ENCODE data around the gene COL5A2. TPM values are rescaled to one million over a fixed set of nuclear protein-coding genes. Genes with fewer than 3 reads are reported as not detected.

The COL5A2 gene
- total RNA-seq, 1 experiment from 2014 or later: 0.67 TPM

- H3K4me3 ChIP-seq (ENCODE audit: low read length): no peak overlapping the region
- no peak overlapping the region for H3K4me2 ChIP-seq (ENCODE audit: low read depth, low read length, poor library complexity, severe bottlenecking)
- no peak overlapping the region for H3K9ac ChIP-seq (ENCODE audit: low read length)
Observed at GRCh38 chr2:189083606-189084005, 96.0 kb downstream of the COL5A2 start.

GRCh38 chr2:189083106-189083505, 96.5 kb downstream of the COL5A2 start:
- Histone ChIP-seq H3K9ac (ENCODE audit: low read length) (no peak overlapping the region), H3K9me2 (replicated peaks; ENCODE audit: insufficient read depth, low read length) (0 out of 2 replicates have a peak, but pooled peaks cover 3% of the 10 kb centered on the region), H3K9me3 (ENCODE audit: low read length) (no peaks in the 10 kb centered on the region), H3K27ac (ENCODE audit: low read length) (no peak overlapping the region), H3K4me2 (ENCODE audit: low read depth, low read length, poor library complexity, severe bottlenecking) (no peak overlapping the region), H3K4me3 (ENCODE audit: low read length) (no peak overlapping the region), H3K27me3 (ENCODE audit: low read length) (no peaks in the 10 kb centered on the region), H4K20me1 (ENCODE audit: insufficient read depth, low read depth, low read length) (no peaks in the 10 kb centered on the region), H3K36me3 (ENCODE audit: insufficient read depth, low read length) (no peaks in the 10 kb centered on the region), H2AFZ (ENCODE audit: low read length) (no peak overlapping the region), H3K79me2 (ENCODE audit: low read length) (no peaks in the 10 kb centered on the region), H3K4me1 (ENCODE audit: low read length) (no peaks in the 10 kb centered on the region)
- no peak for DNase-seq

More at GRCh38 chr2:189083606-189084005, 96.0 kb downstream of the COL5A2 start:
- DNase-seq: no peak
- Histone ChIP-seq H3K9me3 (ENCODE audit: low read length) (no peaks in the 10 kb centered on the region), H3K36me3 (ENCODE audit: insufficient read depth, low read length) (no peaks in the 10 kb centered on the region), H3K9me2 (replicated peaks; ENCODE audit: insufficient read depth, low read length) (0 out of 2 replicates have a peak, but pooled peaks cover 3% of the 10 kb centered on the region), H2AFZ (ENCODE audit: low read length) (no peak overlapping the region), H3K27ac (ENCODE audit: low read length) (no peak overlapping the region), H3K27me3 (ENCODE audit: low read length) (no peaks in the 10 kb centered on the region), H4K20me1 (ENCODE audit: insufficient read depth, low read depth, low read length) (no peaks in the 10 kb centered on the region), H3K79me2 (ENCODE audit: low read length) (no peaks in the 10 kb centered on the region), H3K4me1 (ENCODE audit: low read length) (no peaks in the 10 kb centered on the region)

GRCh38 chr2:189082376-189082975, 97.1 kb downstream of the COL5A2 start:
- H3K9me2 ChIP-seq (replicated peaks; ENCODE audit: insufficient read depth, low read length): 0 out of 2 replicates have a peak, but pooled peaks cover 3% of the 10 kb centered on the region
- no peak overlapping the region for H3K4me3 ChIP-seq (ENCODE audit: low read length)
- H4K20me1 ChIP-seq (ENCODE audit: insufficient read depth, low read depth, low read length): no peaks in the 10 kb centered on the region
- no peaks in the 10 kb centered on the region for H3K79me2 ChIP-seq (ENCODE audit: low read length)
- H3K36me3 ChIP-seq (ENCODE audit: insufficient read depth, low read length): no peaks in the 10 kb centered on the region
- DNase-seq: no peak
- no peak overlapping the region for H3K4me2 ChIP-seq (ENCODE audit: low read depth, low read length, poor library complexity, severe bottlenecking)
- no peaks in the 10 kb centered on the region for H3K27me3 ChIP-seq (ENCODE audit: low read length)
- no peaks in the 10 kb centered on the region for H3K4me1 ChIP-seq (ENCODE audit: low read length)
- H2AFZ ChIP-seq (ENCODE audit: low read length): no peak overlapping the region
- no peak overlapping the region for H3K9ac ChIP-seq (ENCODE audit: low read length)
- no peaks in the 10 kb centered on the region for H3K9me3 ChIP-seq (ENCODE audit: low read length)
- H3K27ac ChIP-seq (ENCODE audit: low read length): no peak overlapping the region

GRCh38 chr2:189076572-189076971, 103.0 kb downstream of the COL5A2 start:
- no peak for DNase-seq
- H3K9me3 ChIP-seq (ENCODE audit: low read length): no peaks in the 10 kb centered on the region
- no peaks in the 10 kb centered on the region for H3K36me3 ChIP-seq (ENCODE audit: insufficient read depth, low read length)
- no peaks in the 10 kb centered on the region for H4K20me1 ChIP-seq (ENCODE audit: insufficient read depth, low read depth, low read length)
- no peaks in the 10 kb centered on the region for H3K79me2 ChIP-seq (ENCODE audit: low read length)
- no peak overlapping the region for H3K4me3 ChIP-seq (ENCODE audit: low read length)
- H3K4me1 ChIP-seq (ENCODE audit: low read length): no peaks in the 10 kb centered on the region
- no peak overlapping the region for H3K27ac ChIP-seq (ENCODE audit: low read length)
- no peaks in the 10 kb centered on the region for H3K27me3 ChIP-seq (ENCODE audit: low read length)
- H3K9ac ChIP-seq (ENCODE audit: low read length): no peak overlapping the region
- H2AFZ ChIP-seq (ENCODE audit: low read length): no peak overlapping the region
- H3K4me2 ChIP-seq (ENCODE audit: low read depth, low read length, poor library complexity, severe bottlenecking): no peak overlapping the region
- no peaks in the 10 kb centered on the region for H3K9me2 ChIP-seq (replicated peaks; ENCODE audit: insufficient read depth, low read length)

GRCh38 chr2:189076120-189076519, 103.4 kb downstream of the COL5A2 start:
- no peaks in the 10 kb centered on the region for H3K9me3 ChIP-seq (ENCODE audit: low read length)
- H3K36me3 ChIP-seq (ENCODE audit: insufficient read depth, low read length): no peaks in the 10 kb centered on the region
- no peaks in the 10 kb centered on the region for H3K27me3 ChIP-seq (ENCODE audit: low read length)
- DNase-seq: no peak
- no peaks in the 10 kb centered on the region for H4K20me1 ChIP-seq (ENCODE audit: insufficient read depth, low read depth, low read length)
- no peak overlapping the region for H3K4me3 ChIP-seq (ENCODE audit: low read length)
- no peaks in the 10 kb centered on the region for H3K4me1 ChIP-seq (ENCODE audit: low read length)
- no peak overlapping the region for H3K27ac ChIP-seq (ENCODE audit: low read length)
- H3K79me2 ChIP-seq (ENCODE audit: low read length): no peaks in the 10 kb centered on the region
- no peak overlapping the region for H3K9ac ChIP-seq (ENCODE audit: low read length)
- no peak overlapping the region for H3K4me2 ChIP-seq (ENCODE audit: low read depth, low read length, poor library complexity, severe bottlenecking)
- no peak overlapping the region for H2AFZ ChIP-seq (ENCODE audit: low read length)
- no peaks in the 10 kb centered on the region for H3K9me2 ChIP-seq (replicated peaks; ENCODE audit: insufficient read depth, low read length)

GRCh38 chr2:189074506-189074905, 105.1 kb downstream of the COL5A2 start:
- no peak overlapping the region for H2AFZ ChIP-seq (ENCODE audit: low read length)
- no peaks in the 10 kb centered on the region for H3K27me3 ChIP-seq (ENCODE audit: low read length)
- no peak overlapping the region for H3K9ac ChIP-seq (ENCODE audit: low read length)
- H3K9me3 ChIP-seq (ENCODE audit: low read length): no peaks in the 10 kb centered on the region
- no peak overlapping the region for H3K4me2 ChIP-seq (ENCODE audit: low read depth, low read length, poor library complexity, severe bottlenecking)
- H3K4me1 ChIP-seq (ENCODE audit: low read length): no peaks in the 10 kb centered on the region
- H3K36me3 ChIP-seq (ENCODE audit: insufficient read depth, low read length): no peaks in the 10 kb centered on the region
- no peaks in the 10 kb centered on the region for H3K9me2 ChIP-seq (replicated peaks; ENCODE audit: insufficient read depth, low read length)
- H3K4me3 ChIP-seq (ENCODE audit: low read length): no peak overlapping the region
- no peak for DNase-seq
- H3K79me2 ChIP-seq (ENCODE audit: low read length): no peaks in the 10 kb centered on the region
- H4K20me1 ChIP-seq (ENCODE audit: insufficient read depth, low read depth, low read length): no peaks in the 10 kb centered on the region
- H3K27ac ChIP-seq (ENCODE audit: low read length): no peak overlapping the region

- no peak overlapping the region for H2AFZ ChIP-seq (ENCODE audit: low read length)
- H3K9ac ChIP-seq (ENCODE audit: low read length): no peak overlapping the region
- H3K4me2 ChIP-seq (ENCODE audit: low read depth, low read length, poor library complexity, severe bottlenecking): no peak overlapping the region
- no peaks in the 10 kb centered on the region for H3K27me3 ChIP-seq (ENCODE audit: low read length)
- no peaks in the 10 kb centered on the region for H3K9me3 ChIP-seq (ENCODE audit: low read length)
- DNase-seq: no peak
- no peaks in the 10 kb centered on the region for H4K20me1 ChIP-seq (ENCODE audit: insufficient read depth, low read depth, low read length)
- no peaks in the 10 kb centered on the region for H3K79me2 ChIP-seq (ENCODE audit: low read length)
- H3K27ac ChIP-seq (ENCODE audit: low read length): no peak overlapping the region
- H3K4me3 ChIP-seq (ENCODE audit: low read length): no peak overlapping the region
- no peaks in the 10 kb centered on the region for H3K9me2 ChIP-seq (replicated peaks; ENCODE audit: insufficient read depth, low read length)
- H3K36me3 ChIP-seq (ENCODE audit: insufficient read depth, low read length): no peaks in the 10 kb centered on the region
- H3K4me1 ChIP-seq (ENCODE audit: low read length): no peaks in the 10 kb centered on the region
Observed at GRCh38 chr2:189072036-189072435, 107.5 kb downstream of the COL5A2 start.

GRCh38 chr2:189069855-189070619, 109.5 kb downstream of the COL5A2 start:
- Histone ChIP-seq H3K36me3 (ENCODE audit: insufficient read depth, low read length) (no peaks in the 10 kb centered on the region), H3K27ac (ENCODE audit: low read length) (no peak overlapping the region), H4K20me1 (ENCODE audit: insufficient read depth, low read depth, low read length) (no peaks in the 10 kb centered on the region), H3K9me3 (ENCODE audit: low read length) (no peaks in the 10 kb centered on the region), H3K9ac (ENCODE audit: low read length) (no peak overlapping the region), H3K4me1 (ENCODE audit: low read length) (no peaks in the 10 kb centered on the region), H3K4me3 (ENCODE audit: low read length) (no peak overlapping the region), H3K9me2 (replicated peaks; ENCODE audit: insufficient read depth, low read length) (no peaks in the 10 kb centered on the region), H3K79me2 (ENCODE audit: low read length) (no peaks in the 10 kb centered on the region), H3K4me2 (ENCODE audit: low read depth, low read length, poor library complexity, severe bottlenecking) (no peak overlapping the region), H3K27me3 (ENCODE audit: low read length) (no peaks in the 10 kb centered on the region), H2AFZ (ENCODE audit: low read length) (no peak overlapping the region)
- DNase-seq: no peak
